ENCODE data around the gene LRFN5. TPM values are rescaled to one million over a fixed set of nuclear protein-coding genes. Genes with fewer than 3 reads are reported as not detected.
"Not testable (repeated sequence)": the region's sequence is repeated elsewhere in the genome, so short reads cannot be mapped to it uniquely, and the experiment has no call there.

The LRFN5 gene
- total and polyA plus RNA-seq, 2 experiments from 2014 or later = 1.9 to 6.8 TPM

DNA sequence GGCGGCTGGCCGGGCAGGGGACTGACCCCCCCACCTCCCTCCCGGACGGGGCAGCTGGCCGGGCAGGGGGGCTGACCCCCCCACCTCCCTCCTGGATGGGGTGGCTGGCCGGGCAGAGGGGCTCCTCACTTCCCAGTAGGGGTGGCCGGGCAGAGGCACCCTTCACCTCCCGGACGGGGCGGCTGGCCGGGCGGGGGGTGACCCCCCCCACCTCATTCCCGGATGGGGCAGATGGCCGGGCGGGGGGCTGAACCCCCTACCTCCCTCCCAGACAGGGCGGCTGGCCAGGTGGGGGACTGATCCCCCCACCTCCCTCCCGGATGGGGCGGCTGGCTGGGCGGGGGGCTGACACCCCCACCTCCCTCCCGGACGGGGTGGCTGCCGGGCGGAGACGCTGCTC lies 66.9 kb downstream of the LRFN5 start:
- not testable (repeated sequence) for H3K27me3 Mint-ChIP-seq (ENCODE audit: insufficient read depth, low read depth, poor library complexity); H2AFZ ChIP-seq; H3K79me2 ChIP-seq (replicated peaks; ENCODE audit: insufficient read depth); H3K4me2 ChIP-seq; H3K36me3 ChIP-seq (ENCODE audit: insufficient read depth); H3K9me2 ChIP-seq (ENCODE audit: insufficient read depth); H3K27ac Mint-ChIP-seq; H4K20me1 ChIP-seq (replicated peaks; ENCODE audit: insufficient read depth); H3K4me3 Mint-ChIP-seq; H3K27ac ChIP-seq (ENCODE audit: low read depth); H3K4me3 ChIP-seq; H3K36me3 Mint-ChIP-seq (ENCODE audit: low read depth); H3K4me1 Mint-ChIP-seq; H3F3A ChIP-seq (replicated peaks; ENCODE audit: low read depth); DNase-seq (ENCODE audit: low spot score); H3K27me3 ChIP-seq (ENCODE audit: insufficient read depth); H3K4me1 ChIP-seq (ENCODE audit: insufficient read depth); ATAC-seq
- H3K9me3 Mint-ChIP-seq = peaks cover 18% of the 10 kb centered on the region; the same call in 2 of the 3 replicates

DNA sequence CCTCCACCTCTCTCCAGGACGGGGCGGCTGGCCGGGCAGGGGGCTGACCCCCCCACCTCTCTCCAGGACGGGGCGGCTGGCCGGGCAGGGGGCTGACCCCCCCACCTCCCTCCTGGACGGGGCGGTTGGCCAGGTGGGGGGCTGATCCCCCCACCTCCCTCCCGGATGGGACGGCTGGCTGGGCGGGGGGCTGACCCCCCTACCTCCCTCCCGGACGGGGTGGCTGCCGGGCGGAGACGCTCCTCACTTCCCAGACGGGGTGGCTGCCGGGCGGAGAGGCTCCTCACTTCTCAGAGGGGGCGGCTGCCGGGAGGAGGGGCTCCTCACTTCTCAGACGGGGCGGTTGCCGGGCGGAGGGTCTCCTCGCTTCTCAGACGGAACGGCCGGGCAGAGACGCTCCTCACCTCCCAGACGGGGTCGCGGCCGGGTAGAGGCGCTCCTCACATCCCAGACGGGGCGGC lies 67.9 kb downstream of the LRFN5 start:
- not testable (repeated sequence) for H3F3A ChIP-seq (replicated peaks; ENCODE audit: low read depth); H3K9me2 ChIP-seq (ENCODE audit: insufficient read depth); H3K4me1 Mint-ChIP-seq; H3K36me3 Mint-ChIP-seq (ENCODE audit: low read depth); H3K4me2 ChIP-seq; H3K36me3 ChIP-seq (ENCODE audit: insufficient read depth); H3K4me3 Mint-ChIP-seq; H3K27ac Mint-ChIP-seq; H3K4me3 ChIP-seq; H3K27ac ChIP-seq (ENCODE audit: low read depth); H3K27me3 Mint-ChIP-seq (ENCODE audit: insufficient read depth, low read depth, poor library complexity); H4K20me1 ChIP-seq (replicated peaks; ENCODE audit: insufficient read depth); H3K79me2 ChIP-seq (replicated peaks; ENCODE audit: insufficient read depth); H3K4me1 ChIP-seq (ENCODE audit: insufficient read depth); ATAC-seq; DNase-seq (ENCODE audit: low spot score); H3K27me3 ChIP-seq (ENCODE audit: insufficient read depth); H2AFZ ChIP-seq
- peaks cover 18% of the 10 kb centered on the region; the same call in 2 of the 3 replicates for H3K9me3 Mint-ChIP-seq

DNA sequence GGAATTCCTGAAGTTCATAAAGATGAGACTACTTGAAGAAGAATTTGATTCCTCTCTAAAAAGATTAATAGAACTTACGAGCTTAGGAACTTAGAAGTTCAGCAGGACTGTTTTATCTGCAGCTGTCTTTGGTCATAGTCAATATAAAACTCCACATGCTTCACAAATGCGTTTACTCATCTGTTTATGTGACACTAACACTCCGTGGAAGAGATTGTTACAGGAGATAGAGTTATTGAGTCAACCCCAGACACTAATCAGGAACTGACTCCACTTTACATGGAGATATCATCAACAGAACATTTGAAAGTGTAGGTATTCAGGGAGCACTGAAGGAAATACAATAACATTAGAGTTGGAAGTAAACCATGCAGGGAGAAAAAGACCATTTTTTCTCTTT lies 92.8 kb downstream of the LRFN5 start:
- Mint-ChIP-seq H3K27ac (no peak overlapping the region), H3K36me3 (ENCODE audit: low read depth) (no peaks in the 10 kb centered on the region), H3K4me3 (no peak overlapping the region), H3K9me3 (no peaks in the 10 kb centered on the region), H3K27me3 (ENCODE audit: insufficient read depth, low read depth, poor library complexity) (no peaks in the 10 kb centered on the region), H3K4me1 (no peaks in the 10 kb centered on the region)
- DNase-seq (ENCODE audit: low spot score) (no peak), ATAC-seq (no peak)
- Histone ChIP-seq H2AFZ (peak overlapping the region; percentile 20; the same call in 1 of the 2 replicates), H3K4me1 (ENCODE audit: insufficient read depth) (no peaks in the 10 kb centered on the region), H3K4me2 (no peak overlapping the region), H3K27ac (ENCODE audit: low read depth) (no peak overlapping the region), H3K36me3 (ENCODE audit: insufficient read depth) (no peaks in the 10 kb centered on the region), H3K4me3 (no peak overlapping the region), H4K20me1 (replicated peaks; ENCODE audit: insufficient read depth) (no peaks in the 10 kb centered on the region), H3F3A (replicated peaks; ENCODE audit: low read depth) (no peaks in the 10 kb centered on the region), H3K27me3 (ENCODE audit: insufficient read depth) (no peaks in the 10 kb centered on the region), H3K79me2 (replicated peaks; ENCODE audit: insufficient read depth) (no peaks in the 10 kb centered on the region), H3K9me2 (ENCODE audit: insufficient read depth) (no peaks in the 10 kb centered on the region)
- no peak for TF ChIP-seq NANOG (IDR thresholded peaks at IDR 0.05; ENCODE audit: borderline replicate concordance)
- no peak for TF ChIP-seq EZH2 (IDR thresholded peaks at IDR 0.05; ENCODE audit: low read depth, unreplicated experiment)
- TF ChIP-seq STAT1 (IDR thresholded peaks at IDR 0.05; ENCODE audit: unreplicated experiment) = no peak
- TF ChIP-seq ZNF331 (CRISPR knock-in tag; IDR thresholded peaks at IDR 0.05; ENCODE audit: low read depth) = no peak

DNA sequence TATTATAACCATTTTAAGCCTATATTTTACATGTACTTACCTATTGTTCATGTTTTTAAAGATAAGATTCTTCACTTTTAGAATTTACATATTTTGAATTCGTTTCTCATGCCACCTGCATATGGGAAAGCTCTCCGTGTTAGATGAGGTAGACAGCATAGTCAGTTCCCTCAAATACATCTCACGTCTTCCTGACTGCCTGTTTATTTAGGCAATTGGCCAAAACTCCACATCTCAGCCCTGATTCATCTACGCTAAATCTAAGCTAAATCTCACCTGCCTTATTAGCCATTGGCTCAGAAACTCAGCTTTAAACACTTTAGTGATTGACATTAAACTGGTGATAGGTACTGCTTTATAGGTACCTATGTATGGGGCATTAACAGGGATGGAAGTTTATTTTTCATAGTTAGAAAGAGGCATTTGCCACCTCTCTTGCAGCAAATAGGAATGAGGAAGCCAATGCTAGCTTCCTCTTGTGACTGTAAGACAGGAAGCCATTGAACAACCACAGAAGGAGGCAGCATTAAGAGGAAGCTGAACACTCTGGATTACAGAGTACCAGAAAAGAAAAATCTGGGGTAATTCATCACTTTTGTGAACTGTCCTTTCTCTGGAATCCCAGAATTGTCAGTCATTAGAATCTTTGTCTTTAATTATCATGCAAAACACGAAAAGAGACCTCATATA lies 111.9 kb downstream of the LRFN5 start:
- peaks cover 5% of the 10 kb centered on the region; the same call in 2 of the 3 replicates for H3K4me1 Mint-ChIP-seq
- no peaks in the 10 kb centered on the region for H3F3A ChIP-seq (replicated peaks; ENCODE audit: low read depth)
- H3K79me2 ChIP-seq (replicated peaks; ENCODE audit: insufficient read depth) = no peaks in the 10 kb centered on the region
- TF ChIP-seq, protein P1, sequence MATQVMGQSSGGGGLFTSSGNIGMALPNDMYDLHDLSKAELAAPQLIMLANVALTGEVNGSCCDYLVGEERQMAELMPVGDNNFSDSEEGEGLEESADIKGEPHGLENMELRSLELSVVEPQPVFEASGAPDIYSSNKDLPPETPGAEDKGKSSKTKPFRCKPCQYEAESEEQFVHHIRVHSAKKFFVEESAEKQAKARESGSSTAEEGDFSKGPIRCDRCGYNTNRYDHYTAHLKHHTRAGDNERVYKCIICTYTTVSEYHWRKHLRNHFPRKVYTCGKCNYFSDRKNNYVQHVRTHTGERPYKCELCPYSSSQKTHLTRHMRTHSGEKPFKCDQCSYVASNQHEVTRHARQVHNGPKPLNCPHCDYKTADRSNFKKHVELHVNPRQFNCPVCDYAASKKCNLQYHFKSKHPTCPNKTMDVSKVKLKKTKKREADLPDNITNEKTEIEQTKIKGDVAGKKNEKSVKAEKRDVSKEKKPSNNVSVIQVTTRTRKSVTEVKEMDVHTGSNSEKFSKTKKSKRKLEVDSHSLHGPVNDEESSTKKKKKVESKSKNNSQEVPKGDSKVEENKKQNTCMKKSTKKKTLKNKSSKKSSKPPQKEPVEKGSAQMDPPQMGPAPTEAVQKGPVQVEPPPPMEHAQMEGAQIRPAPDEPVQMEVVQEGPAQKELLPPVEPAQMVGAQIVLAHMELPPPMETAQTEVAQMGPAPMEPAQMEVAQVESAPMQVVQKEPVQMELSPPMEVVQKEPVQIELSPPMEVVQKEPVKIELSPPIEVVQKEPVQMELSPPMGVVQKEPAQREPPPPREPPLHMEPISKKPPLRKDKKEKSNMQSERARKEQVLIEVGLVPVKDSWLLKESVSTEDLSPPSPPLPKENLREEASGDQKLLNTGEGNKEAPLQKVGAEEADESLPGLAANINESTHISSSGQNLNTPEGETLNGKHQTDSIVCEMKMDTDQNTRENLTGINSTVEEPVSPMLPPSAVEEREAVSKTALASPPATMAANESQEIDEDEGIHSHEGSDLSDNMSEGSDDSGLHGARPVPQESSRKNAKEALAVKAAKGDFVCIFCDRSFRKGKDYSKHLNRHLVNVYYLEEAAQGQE (IDR thresholded peaks at IDR 0.05; ENCODE audit: unreplicated experiment) = no peak
- TF ChIP-seq, protein P2, sequence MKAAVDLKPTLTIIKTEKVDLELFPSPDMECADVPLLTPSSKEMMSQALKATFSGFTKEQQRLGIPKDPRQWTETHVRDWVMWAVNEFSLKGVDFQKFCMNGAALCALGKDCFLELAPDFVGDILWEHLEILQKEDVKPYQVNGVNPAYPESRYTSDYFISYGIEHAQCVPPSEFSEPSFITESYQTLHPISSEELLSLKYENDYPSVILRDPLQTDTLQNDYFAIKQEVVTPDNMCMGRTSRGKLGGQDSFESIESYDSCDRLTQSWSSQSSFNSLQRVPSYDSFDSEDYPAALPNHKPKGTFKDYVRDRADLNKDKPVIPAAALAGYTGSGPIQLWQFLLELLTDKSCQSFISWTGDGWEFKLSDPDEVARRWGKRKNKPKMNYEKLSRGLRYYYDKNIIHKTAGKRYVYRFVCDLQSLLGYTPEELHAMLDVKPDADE (IDR thresholded peaks at IDR 0.05) = no peak
- TF ChIP-seq STAT1 (IDR thresholded peaks at IDR 0.05; ENCODE audit: unreplicated experiment) (no peak), EZH2 (IDR thresholded peaks at IDR 0.05; ENCODE audit: low read depth, unreplicated experiment) (no peak), CREB1 (CRISPR knock-in tag; IDR thresholded peaks at IDR 0.05; ENCODE audit: low read depth) (no peak)

More for the DNA sequence above, 111.9 kb downstream of the LRFN5 start:
- H3K27me3 Mint-ChIP-seq (ENCODE audit: insufficient read depth, low read depth, poor library complexity) = no peaks in the 10 kb centered on the region
- Histone ChIP-seq H3K4me2 (no peak overlapping the region), H3K4me3 (no peak overlapping the region), H2AFZ (no peak overlapping the region), H3K4me1 (ENCODE audit: insufficient read depth) (peaks cover 10% of the 10 kb centered on the region), H3K36me3 (ENCODE audit: insufficient read depth) (no peaks in the 10 kb centered on the region), H4K20me1 (replicated peaks; ENCODE audit: insufficient read depth) (no peaks in the 10 kb centered on the region), H3K27me3 (ENCODE audit: insufficient read depth) (no peaks in the 10 kb centered on the region), H3K27ac (ENCODE audit: low read depth) (no peak overlapping the region), H3K9me2 (ENCODE audit: insufficient read depth) (peaks cover 11% of the 10 kb centered on the region; the same call in 1 of the 2 replicates)
- no peaks in the 10 kb centered on the region for H3K36me3 Mint-ChIP-seq (ENCODE audit: low read depth)
- no peak for DNase-seq (ENCODE audit: low spot score)
- H3K27ac Mint-ChIP-seq = no peak overlapping the region
- H3K4me3 Mint-ChIP-seq = no peak overlapping the region
- ATAC-seq = no peak
- H3K9me3 Mint-ChIP-seq = no peaks in the 10 kb centered on the region; the same call in 2 of the 3 replicates

All from GM23338 (cell line).